ENCODE results near the gene PYURF. TPM values are rescaled to one million over a fixed set of nuclear protein-coding genes. Genes with fewer than 3 reads are reported as not detected.

PYURF gene
- total RNA-seq, 2 donors from 2014 or later: 56.1 to 59.3 TPM

DNA sequence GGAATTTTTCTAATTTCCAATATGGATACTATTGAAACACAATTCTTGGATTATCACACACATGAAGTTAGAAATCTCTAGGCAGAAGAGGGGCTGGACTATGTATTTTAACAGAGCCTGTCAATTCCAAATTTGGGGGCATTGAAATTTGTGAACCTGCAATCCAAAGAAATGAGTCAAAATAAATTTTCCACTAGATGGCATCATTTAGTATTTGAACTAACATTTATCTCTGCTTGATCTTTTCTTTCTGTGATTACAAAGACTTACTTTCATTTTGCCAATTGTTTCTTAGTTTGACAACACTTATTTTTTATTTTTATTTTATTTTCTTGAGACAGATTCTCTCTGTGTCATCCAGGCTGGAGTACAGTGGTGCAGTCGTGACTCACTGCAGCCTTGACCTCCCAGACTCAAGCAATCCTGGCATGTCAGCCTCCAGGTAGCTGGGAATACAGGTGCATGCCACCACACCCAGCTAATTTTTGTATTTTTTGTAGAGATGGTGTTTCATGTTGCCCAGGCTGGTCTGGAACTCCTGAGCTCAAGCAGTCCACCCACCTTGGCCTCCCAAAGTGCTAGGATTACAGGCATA lies 2.7 kb upstream of the PYURF start:
- H3K36me3 Mint-ChIP-seq (ENCODE audit: insufficient read depth in 2 of 2): peaks cover 3 to 5% of the 10 kb centered on the region in 2 donors
- peaks cover 48% of the 10 kb centered on the region for H3K4me1 Mint-ChIP-seq (ENCODE audit: low read depth)
- ATAC-seq (replicated peaks in 1 of 2): peak in 1 of 2 donors; percentile 5
- peak overlapping the region; percentile 74 for H3K27ac Mint-ChIP-seq
- H3K9me3 Mint-ChIP-seq: no peaks in the 10 kb centered on the region
- no peak for DNase-seq
- H3K27me3 Mint-ChIP-seq (ENCODE audit: low read depth): no peaks in the 10 kb centered on the region
- H3K4me3 Mint-ChIP-seq: peak overlapping the region in 1 of 2 donors; percentile 59

DNA sequence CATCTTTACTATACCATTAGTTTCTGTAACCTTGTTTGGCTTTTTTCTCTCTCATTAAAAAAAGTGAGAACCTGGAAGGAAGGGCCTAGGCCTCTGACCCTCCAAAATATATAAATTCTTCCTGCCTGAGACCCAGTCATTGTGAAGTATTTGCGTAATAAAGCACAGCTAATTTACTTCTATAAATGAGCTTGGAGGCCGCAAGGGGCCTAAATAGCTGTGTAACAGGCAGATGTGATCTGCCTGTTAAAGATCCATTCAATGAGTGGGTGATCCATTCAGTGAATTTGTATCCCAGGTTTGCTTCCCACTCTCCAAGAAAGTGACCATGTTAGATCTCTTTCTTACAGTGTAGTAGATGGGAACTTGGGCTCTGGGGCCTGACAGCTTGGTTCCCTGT lies 595 bp upstream of the PYURF start:
- Mint-ChIP-seq H3K27ac (peak overlapping the region; percentile 93), H3K9me3 (no peaks in the 10 kb centered on the region), H3K27me3 (ENCODE audit: low read depth) (no peaks in the 10 kb centered on the region), H3K36me3 (ENCODE audit: insufficient read depth in 2 of 2) (peaks cover 3 to 8% of the 10 kb centered on the region in 2 donors), H3K4me1 (ENCODE audit: low read depth) (peaks cover 54% of the 10 kb centered on the region), H3K4me3 (peak overlapping the region; percentile 95 to 96)
- ATAC-seq (replicated peaks in 1 of 2) (no peak), DNase-seq (no peak)

- DNase-seq: peak; percentile 46
- Mint-ChIP-seq H3K9me3 (no peaks in the 10 kb centered on the region), H3K27me3 (ENCODE audit: low read depth) (no peaks in the 10 kb centered on the region), H3K36me3 (ENCODE audit: insufficient read depth in 2 of 2) (peaks cover 3 to 8% of the 10 kb centered on the region in 2 donors), H3K4me1 (ENCODE audit: low read depth) (peaks cover 48% of the 10 kb centered on the region), H3K4me3 (peak overlapping the region; percentile 95 to 96), H3K27ac (peak overlapping the region; percentile 90)
- ATAC-seq (replicated peaks in 1 of 2): peak; percentile 31 to 32
Observed at GRCh38 chr4:88522702-88523324, 763 bp downstream of the PYURF start.

DNA sequence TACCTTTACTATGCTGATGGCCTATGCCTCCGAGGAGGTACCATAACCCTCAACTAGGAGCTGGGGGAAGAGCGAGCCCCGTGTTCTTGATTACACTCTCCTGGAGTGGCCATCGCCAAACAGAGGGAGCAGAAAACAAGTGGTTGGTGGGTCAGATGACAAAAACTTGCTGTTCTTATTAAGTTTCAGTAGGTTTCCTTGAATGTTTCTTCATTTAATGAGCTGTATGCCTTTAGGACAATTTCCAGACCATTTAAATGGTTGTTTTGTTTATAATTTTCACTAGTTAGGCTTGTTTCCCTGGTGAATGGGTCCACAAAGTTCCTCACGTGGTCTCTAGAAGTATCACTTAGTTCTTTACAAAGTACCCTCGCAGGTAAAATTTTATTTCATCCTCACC lies 4.7 kb downstream of the PYURF start:
- no peaks in the 10 kb centered on the region for H3K27me3 Mint-ChIP-seq (ENCODE audit: low read depth)
- no peak overlapping the region for H3K4me3 Mint-ChIP-seq
- peaks cover 15% of the 10 kb centered on the region for H3K4me1 Mint-ChIP-seq (ENCODE audit: low read depth)
- ATAC-seq (replicated peaks in 1 of 2): no peak
- H3K27ac Mint-ChIP-seq: no peak overlapping the region
- DNase-seq: no peak
- H3K36me3 Mint-ChIP-seq (ENCODE audit: insufficient read depth in 2 of 2): peaks cover 3 to 8% of the 10 kb centered on the region in 2 donors
- H3K9me3 Mint-ChIP-seq: no peaks in the 10 kb centered on the region

- Mint-ChIP-seq H3K4me1 (ENCODE audit: low read depth) (peaks cover 15% of the 10 kb centered on the region), H3K36me3 (ENCODE audit: insufficient read depth in 2 of 2) (peaks cover 2 to 7% of the 10 kb centered on the region in 2 donors), H3K4me3 (no peak overlapping the region), H3K9me3 (no peaks in the 10 kb centered on the region), H3K27ac (no peak overlapping the region), H3K27me3 (ENCODE audit: low read depth) (peaks cover 8% of the 10 kb centered on the region)
- ATAC-seq (replicated peaks in 1 of 2) (no peak), DNase-seq (no peak)
Observed at GRCh38 chr4:88517825-88518224, 5.8 kb downstream of the PYURF start.

DNA sequence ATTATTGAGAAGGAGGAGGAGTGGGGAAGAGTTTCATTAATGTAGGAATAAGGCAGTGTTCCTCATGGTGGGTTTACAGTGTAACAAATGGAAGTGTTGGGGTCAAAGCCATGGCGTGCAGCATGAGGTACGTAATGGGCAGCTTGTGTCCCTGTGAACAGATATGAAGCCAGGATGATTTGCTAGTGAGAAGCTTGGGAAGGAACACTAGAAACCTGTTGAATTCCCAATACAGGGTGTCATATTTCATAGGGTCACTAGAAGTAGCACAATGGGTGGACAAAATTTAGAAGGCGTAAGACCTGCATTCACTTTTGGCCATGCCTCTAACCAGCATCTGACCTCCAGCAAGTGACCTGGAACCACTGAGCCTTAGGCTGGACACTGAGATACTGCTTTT lies 6.8 kb downstream of the PYURF start:
- H3K9me3 Mint-ChIP-seq: no peaks in the 10 kb centered on the region
- DNase-seq: no peak
- peaks cover 0 to 5% of the 10 kb centered on the region in 2 donors for H3K36me3 Mint-ChIP-seq (ENCODE audit: insufficient read depth in 2 of 2)
- ATAC-seq (replicated peaks in 1 of 2): no peak
- H3K4me3 Mint-ChIP-seq: no peak overlapping the region
- H3K27ac Mint-ChIP-seq: no peak overlapping the region
- H3K4me1 Mint-ChIP-seq (ENCODE audit: low read depth): peaks cover 8% of the 10 kb centered on the region
- H3K27me3 Mint-ChIP-seq (ENCODE audit: low read depth): peaks cover 10% of the 10 kb centered on the region

GRCh38 chr4:88514557-88515511 lies 8.7 kb downstream of the PYURF start:
- H3K36me3 Mint-ChIP-seq (ENCODE audit: insufficient read depth in 2 of 2): no peaks in the 10 kb centered on the region
- H3K4me1 Mint-ChIP-seq (ENCODE audit: low read depth): no peaks in the 10 kb centered on the region
- no peak for ATAC-seq (replicated peaks in 1 of 2)
- H3K4me3 Mint-ChIP-seq: no peak overlapping the region
- no peaks in the 10 kb centered on the region for H3K9me3 Mint-ChIP-seq
- no peak for DNase-seq
- no peak overlapping the region for H3K27ac Mint-ChIP-seq
- H3K27me3 Mint-ChIP-seq (ENCODE audit: low read depth): peaks cover 10% of the 10 kb centered on the region

- Mint-ChIP-seq H3K9me3 (no peaks in the 10 kb centered on the region), H3K36me3 (ENCODE audit: insufficient read depth in 2 of 2) (no peaks in the 10 kb centered on the region), H3K27me3 (ENCODE audit: low read depth) (peaks cover 10% of the 10 kb centered on the region), H3K4me1 (ENCODE audit: low read depth) (no peaks in the 10 kb centered on the region), H3K27ac (peak overlapping the region; percentile 61), H3K4me3 (no peak overlapping the region)
- no peak for DNase-seq
- no peak for ATAC-seq (replicated peaks in 1 of 2)
Observed at GRCh38 chr4:88511236-88511635, 12.3 kb downstream of the PYURF start.

DNA sequence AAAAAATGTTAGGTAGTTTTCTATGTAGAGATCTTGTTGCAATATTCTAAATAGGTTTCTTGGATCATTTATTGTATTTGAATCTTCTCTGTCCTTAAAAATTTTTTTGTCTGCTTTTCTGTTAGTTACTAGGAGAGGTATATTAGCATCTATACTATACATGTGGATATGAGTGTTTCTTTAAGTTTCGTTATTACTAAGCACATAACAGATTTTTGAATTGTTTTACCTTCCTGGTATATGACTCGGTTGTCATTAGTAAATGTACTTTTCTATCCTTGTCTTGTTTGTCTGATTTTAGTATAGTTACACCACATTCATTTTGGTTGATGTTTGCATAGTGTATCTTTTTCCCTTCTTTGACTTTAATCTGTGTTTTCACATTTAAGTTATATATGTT lies 20.2 kb downstream of the PYURF start:
- peak in 1 of 2 donors; percentile 44 for ATAC-seq (replicated peaks in 1 of 2)
- H3K36me3 Mint-ChIP-seq (ENCODE audit: insufficient read depth in 2 of 2): peaks cover 3 to 4% of the 10 kb centered on the region in 2 donors

GRCh38 chr4:88497859-88498409 lies 25.6 kb downstream of the PYURF start:
- H3K4me3 Mint-ChIP-seq: no peak overlapping the region
- DNase-seq: no peak
- H3K9me3 Mint-ChIP-seq: no peaks in the 10 kb centered on the region
- no peaks in the 10 kb centered on the region for H3K4me1 Mint-ChIP-seq (ENCODE audit: low read depth)
- H3K36me3 Mint-ChIP-seq (ENCODE audit: insufficient read depth in 2 of 2): no peaks in the 10 kb centered on the region
- no peak overlapping the region for H3K27ac Mint-ChIP-seq
- ATAC-seq (replicated peaks in 1 of 2): no peak
- no peaks in the 10 kb centered on the region for H3K27me3 Mint-ChIP-seq (ENCODE audit: low read depth)

More for the DNA sequence above, 20.2 kb downstream of the PYURF start:
- DNase-seq: no peak
- no peak overlapping the region for H3K4me3 Mint-ChIP-seq
- H3K4me1 Mint-ChIP-seq (ENCODE audit: low read depth): peaks cover 6% of the 10 kb centered on the region
- peak overlapping the region; percentile 24 for H3K27ac Mint-ChIP-seq
- H3K9me3 Mint-ChIP-seq: no peaks in the 10 kb centered on the region
- H3K27me3 Mint-ChIP-seq (ENCODE audit: low read depth): no peaks in the 10 kb centered on the region

GRCh38 chr4:88489100-88489761 lies 34.3 kb downstream of the PYURF start:
- Mint-ChIP-seq H3K27me3 (ENCODE audit: low read depth) (no peaks in the 10 kb centered on the region), H3K27ac (peak overlapping the region; percentile 91), H3K4me3 (peak overlapping the region; percentile 15 to 62), H3K9me3 (no peaks in the 10 kb centered on the region), H3K4me1 (ENCODE audit: low read depth) (peaks cover 15% of the 10 kb centered on the region), H3K36me3 (ENCODE audit: insufficient read depth in 2 of 2) (peaks cover 1 to 5% of the 10 kb centered on the region in 2 donors)
- DNase-seq (no peak), ATAC-seq (replicated peaks in 1 of 2) (peak; percentile 77 to 80)

- H3K9me3 Mint-ChIP-seq: no peaks in the 10 kb centered on the region
- DNase-seq (no peak), ATAC-seq (replicated peaks in 1 of 2) (no peak)
- H3K27me3 Mint-ChIP-seq (ENCODE audit: low read depth): no peaks in the 10 kb centered on the region
- no peak overlapping the region for H3K27ac Mint-ChIP-seq
- no peaks in the 10 kb centered on the region for H3K4me1 Mint-ChIP-seq (ENCODE audit: low read depth)
- peaks cover 0 to 3% of the 10 kb centered on the region in 2 donors for H3K36me3 Mint-ChIP-seq (ENCODE audit: insufficient read depth in 2 of 2)
- no peak overlapping the region for H3K4me3 Mint-ChIP-seq
Observed at GRCh38 chr4:88481537-88481936, 42.0 kb downstream of the PYURF start.

Measured in activated T-cell treated with anti-CD3 and anti-CD28 coated beads, Interleukin-2, amount 50 U/mL, for 72 hours (primary cell).